GM23338 (cell line): ENCODE data around the gene PDIA5. TPM values are rescaled to one million over a fixed set of nuclear protein-coding genes. Genes with fewer than 3 reads are reported as not detected.

Experiments used
- ATAC-seq: fragments of 200-7000 bp; cut with Tn5 transposase; 3 replicates; pipeline ENCODE4 v1.9.1; 2020
- DNase-seq: peaks from one replicate; pipeline ENCODE4 v3.0.0-alpha.2; 2015; ENCODE audit warnings: low spot score
- H2AFZ ChIP-seq: fragments of 200-600 bp; sonication (generic); 2 replicates; pipeline ENCODE4 v1.8.0; 2016; ENCODE audit warnings: antibody characterized with exemption, mild to moderate bottlenecking, moderate library complexity
- H3F3A ChIP-seq: fragments of 200-600 bp; sonication (generic); replicated peaks from 2 replicates; pipeline ENCODE4 v1.8.0; 2017; ENCODE audit warnings: antibody characterized with exemption, mixed run types, low read depth
- H3K27ac ChIP-seq: fragments of 200-600 bp; sonication (generic); 2 replicates; pipeline ENCODE4 v1.6.1; 2016; ENCODE audit warnings: low read depth
- H3K27me3 ChIP-seq: fragments of 200-600 bp; sonication (generic); 2 replicates; pipeline ENCODE4 v1.8.0; 2016; ENCODE audit warnings: mild to moderate bottlenecking, mixed run types, moderate library complexity; ENCODE audit not compliant: insufficient read depth
- H3K36me3 ChIP-seq: fragments of 200-600 bp; sonication (generic); 2 replicates; pipeline ENCODE4 v1.8.0; 2016; ENCODE audit warnings: mild to moderate bottlenecking; ENCODE audit not compliant: insufficient read depth
- H3K4me1 ChIP-seq: fragments of 200-600 bp; sonication (generic); 2 replicates; pipeline ENCODE4 v1.8.0; 2016; ENCODE audit warnings: mild to moderate bottlenecking, moderate library complexity; ENCODE audit not compliant: insufficient read depth
- H3K4me2 ChIP-seq: fragments of 200-600 bp; sonication (generic); 2 replicates; pipeline ENCODE4 v1.7.1; 2017; ENCODE audit warnings: mixed run types
- H3K4me3 ChIP-seq: fragments of 200-600 bp; sonication (generic); 2 replicates; pipeline ENCODE4 v1.6.1; 2016; ENCODE audit warnings: mixed run types
- H3K79me2 ChIP-seq: fragments of 200-600 bp; sonication (generic); replicated peaks from 2 replicates; pipeline ENCODE4 v1.8.0; 2017; ENCODE audit warnings: mild to moderate bottlenecking; ENCODE audit not compliant: insufficient read depth
- H3K9me2 ChIP-seq: fragments of 200-600 bp; sonication (generic); 2 replicates; pipeline ENCODE4 v1.8.0; 2017; ENCODE audit not compliant: insufficient read depth
- H4K20me1 ChIP-seq: fragments of 200-600 bp; sonication (generic); replicated peaks from 2 replicates; pipeline ENCODE4 v1.8.0; 2017; ENCODE audit warnings: mild to moderate bottlenecking; ENCODE audit not compliant: insufficient read depth
- H3K27ac Mint-ChIP-seq: 2 replicates; pipeline ENCODE4 v1.8.0; 2020; ENCODE audit warnings: inconsistent platforms, mild to moderate bottlenecking, moderate library complexity, mixed read lengths
- H3K27me3 Mint-ChIP-seq: 3 replicates; pipeline ENCODE4 v1.8.0; 2022; ENCODE audit warnings: low read depth, mild to moderate bottlenecking, moderate library complexity, mixed read lengths, inconsistent platforms; ENCODE audit not compliant: insufficient read depth, poor library complexity
- H3K36me3 Mint-ChIP-seq: 3 replicates; pipeline ENCODE4 v1.8.0; 2021; ENCODE audit warnings: low read depth, mild to moderate bottlenecking, inconsistent platforms, moderate library complexity, mixed read lengths
- H3K4me1 Mint-ChIP-seq: 3 replicates; pipeline ENCODE4 v1.8.0; 2020; ENCODE audit warnings: mild to moderate bottlenecking, inconsistent platforms, mixed read lengths
- H3K4me3 Mint-ChIP-seq: 3 replicates; pipeline ENCODE4 v1.8.0; 2021; ENCODE audit warnings: moderate library complexity, mild to moderate bottlenecking, inconsistent platforms, mixed read lengths
- H3K9me3 Mint-ChIP-seq: 3 replicates; pipeline ENCODE4 v1.8.0; 2020; ENCODE audit warnings: moderate library complexity, mild to moderate bottlenecking, inconsistent platforms, mixed read lengths
- POLR2AphosphoS5 ChIP-seq: IDR thresholded peaks from 2 replicates; pipeline ENCODE4 v1.6.1; 2016; ENCODE audit warnings: antibody characterized with exemption, low read depth
- ZNF114 ChIP-seq: fragments of 250-450 bp; sonication (Bioruptor Pico); IDR thresholded peaks from 2 replicates; pipeline ENCODE4 v1.5.0; 2020; ENCODE audit warnings: mild to moderate bottlenecking, moderate library complexity
- polyA plus RNA-seq: library from polyadenylated mRNA; unstranded; fragments of >200 nt; fragmentation: Nextera tagmentation; extraction: Ambion mirVana; gene quantifications from 2 replicates; pipeline ENCODE4 v1.2.1, GENCODE V29; 2016
- total RNA-seq: library from RNA; depleted of rRNA; stranded (reverse); fragments of >200 nt; shearing (Covaris generic); gene quantifications from 2 replicates; pipeline ENCODE4 v1.2.3, GENCODE V29; 2014
- TF ChIP-seq, protein P1 (sequence below): fragments of 250-450 bp; sonication (Bioruptor Pico); IDR thresholded peaks from 2 replicates; pipeline ENCODE4 v1.5.0; 2020; ENCODE audit warnings: mild to moderate bottlenecking, moderate library complexity
- TF ChIP-seq, protein P2 (sequence below), 2 experiments: fragments of 200-600 bp in 1 of 2; sonication (generic) in 1 of 2; conservative IDR thresholded peaks; 2 replicates each; pipeline versions ENCODE4 v1.5.1 to v1.6.1; 2016 to 2017; ENCODE audit warnings: antibody characterized with exemption in 2 of 2, low read depth in 2 of 2, mild to moderate bottlenecking in 2 of 2, moderate library complexity in 1 of 2
- TF ChIP-seq, protein P3 (sequence below): IDR thresholded peaks from 2 replicates; pipeline ENCODE4 v1.6.1; 2016; ENCODE audit warnings: antibody characterized with exemption
- TF ChIP-seq, protein P4 (sequence below): IDR thresholded peaks from one replicate; pipeline ENCODE4 v1.6.1; 2018; ENCODE audit warnings: antibody characterized with exemption; ENCODE audit not compliant: unreplicated experiment

Gene PDIA5
- total and polyA plus RNA-seq, 2 experiments from 2014 or later = 22.9 to 28.1 TPM

DNA sequence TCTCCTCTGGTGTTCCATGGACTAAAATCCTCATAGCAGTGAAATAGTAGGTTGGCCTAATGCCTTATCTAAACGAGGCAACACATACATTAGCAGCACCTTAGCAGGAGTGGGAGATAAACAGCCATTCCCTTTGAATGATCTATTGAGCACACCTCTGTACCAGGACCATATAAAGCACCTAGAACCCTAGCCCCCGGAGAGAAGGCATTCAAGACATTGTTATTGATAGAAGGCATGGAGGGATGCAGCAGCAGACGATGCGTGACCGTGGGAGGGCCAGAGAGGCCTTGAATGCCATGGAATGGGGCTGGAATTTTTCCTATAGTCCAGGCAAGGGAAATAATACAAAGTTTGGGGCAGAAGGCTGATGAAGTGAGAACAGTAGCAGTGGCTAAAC lies 32.7 kb upstream of the PDIA5 start (continued):
- TF ChIP-seq, protein P1, sequence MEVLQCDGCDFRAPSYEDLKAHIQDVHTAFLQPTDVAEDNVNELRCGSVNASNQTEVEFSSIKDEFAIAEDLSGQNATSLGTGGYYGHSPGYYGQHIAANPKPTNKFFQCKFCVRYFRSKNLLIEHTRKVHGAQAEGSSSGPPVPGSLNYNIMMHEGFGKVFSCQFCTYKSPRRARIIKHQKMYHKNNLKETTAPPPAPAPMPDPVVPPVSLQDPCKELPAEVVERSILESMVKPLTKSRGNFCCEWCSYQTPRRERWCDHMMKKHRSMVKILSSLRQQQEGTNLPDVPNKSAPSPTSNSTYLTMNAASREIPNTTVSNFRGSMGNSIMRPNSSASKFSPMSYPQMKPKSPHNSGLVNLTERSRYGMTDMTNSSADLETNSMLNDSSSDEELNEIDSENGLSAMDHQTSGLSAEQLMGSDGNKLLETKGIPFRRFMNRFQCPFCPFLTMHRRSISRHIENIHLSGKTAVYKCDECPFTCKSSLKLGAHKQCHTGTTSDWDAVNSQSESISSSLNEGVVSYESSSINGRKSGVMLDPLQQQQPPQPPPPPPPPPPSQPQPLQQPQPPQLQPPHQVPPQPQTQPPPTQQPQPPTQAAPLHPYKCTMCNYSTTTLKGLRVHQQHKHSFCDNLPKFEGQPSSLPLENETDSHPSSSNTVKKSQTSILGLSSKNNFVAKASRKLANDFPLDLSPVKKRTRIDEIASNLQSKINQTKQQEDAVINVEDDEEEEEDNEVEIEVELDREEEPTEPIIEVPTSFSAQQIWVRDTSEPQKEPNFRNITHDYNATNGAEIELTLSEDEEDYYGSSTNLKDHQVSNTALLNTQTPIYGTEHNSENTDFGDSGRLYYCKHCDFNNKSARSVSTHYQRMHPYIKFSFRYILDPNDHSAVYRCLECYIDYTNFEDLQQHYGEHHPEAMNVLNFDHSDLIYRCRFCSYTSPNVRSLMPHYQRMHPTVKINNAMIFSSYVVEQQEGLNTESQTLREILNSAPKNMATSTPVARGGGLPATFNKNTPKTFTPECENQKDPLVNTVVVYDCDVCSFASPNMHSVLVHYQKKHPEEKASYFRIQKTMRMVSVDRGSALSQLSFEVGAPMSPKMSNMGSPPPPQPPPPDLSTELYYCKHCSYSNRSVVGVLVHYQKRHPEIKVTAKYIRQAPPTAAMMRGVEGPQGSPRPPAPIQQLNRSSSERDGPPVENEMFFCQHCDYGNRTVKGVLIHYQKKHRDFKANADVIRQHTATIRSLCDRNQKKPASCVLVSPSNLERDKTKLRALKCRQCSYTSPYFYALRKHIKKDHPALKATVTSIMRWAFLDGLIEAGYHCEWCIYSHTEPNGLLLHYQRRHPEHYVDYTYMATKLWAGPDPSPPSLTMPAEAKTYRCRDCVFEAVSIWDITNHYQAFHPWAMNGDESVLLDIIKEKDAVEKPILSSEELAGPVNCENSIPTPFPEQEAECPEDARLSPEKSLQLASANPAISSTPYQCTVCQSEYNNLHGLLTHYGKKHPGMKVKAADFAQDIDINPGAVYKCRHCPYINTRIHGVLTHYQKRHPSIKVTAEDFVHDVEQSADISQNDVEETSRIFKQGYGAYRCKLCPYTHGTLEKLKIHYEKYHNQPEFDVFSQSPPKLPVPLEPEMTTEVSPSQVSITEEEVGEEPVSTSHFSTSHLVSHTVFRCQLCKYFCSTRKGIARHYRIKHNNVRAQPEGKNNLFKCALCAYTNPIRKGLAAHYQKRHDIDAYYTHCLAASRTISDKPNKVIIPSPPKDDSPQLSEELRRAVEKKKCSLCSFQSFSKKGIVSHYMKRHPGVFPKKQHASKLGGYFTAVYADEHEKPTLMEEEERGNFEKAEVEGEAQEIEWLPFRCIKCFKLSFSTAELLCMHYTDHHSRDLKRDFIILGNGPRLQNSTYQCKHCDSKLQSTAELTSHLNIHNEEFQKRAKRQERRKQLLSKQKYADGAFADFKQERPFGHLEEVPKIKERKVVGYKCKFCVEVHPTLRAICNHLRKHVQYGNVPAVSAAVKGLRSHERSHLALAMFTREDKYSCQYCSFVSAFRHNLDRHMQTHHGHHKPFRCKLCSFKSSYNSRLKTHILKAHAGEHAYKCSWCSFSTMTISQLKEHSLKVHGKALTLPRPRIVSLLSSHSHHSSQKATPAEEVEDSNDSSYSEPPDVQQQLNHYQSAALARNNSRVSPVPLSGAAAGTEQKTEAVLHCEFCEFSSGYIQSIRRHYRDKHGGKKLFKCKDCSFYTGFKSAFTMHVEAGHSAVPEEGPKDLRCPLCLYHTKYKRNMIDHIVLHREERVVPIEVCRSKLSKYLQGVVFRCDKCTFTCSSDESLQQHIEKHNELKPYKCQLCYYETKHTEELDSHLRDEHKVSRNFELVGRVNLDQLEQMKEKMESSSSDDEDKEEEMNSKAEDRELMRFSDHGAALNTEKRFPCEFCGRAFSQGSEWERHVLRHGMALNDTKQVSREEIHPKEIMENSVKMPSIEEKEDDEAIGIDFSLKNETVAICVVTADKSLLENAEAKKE (CRISPR knock-in tag) = no peak
- TF ChIP-seq, protein P2, sequence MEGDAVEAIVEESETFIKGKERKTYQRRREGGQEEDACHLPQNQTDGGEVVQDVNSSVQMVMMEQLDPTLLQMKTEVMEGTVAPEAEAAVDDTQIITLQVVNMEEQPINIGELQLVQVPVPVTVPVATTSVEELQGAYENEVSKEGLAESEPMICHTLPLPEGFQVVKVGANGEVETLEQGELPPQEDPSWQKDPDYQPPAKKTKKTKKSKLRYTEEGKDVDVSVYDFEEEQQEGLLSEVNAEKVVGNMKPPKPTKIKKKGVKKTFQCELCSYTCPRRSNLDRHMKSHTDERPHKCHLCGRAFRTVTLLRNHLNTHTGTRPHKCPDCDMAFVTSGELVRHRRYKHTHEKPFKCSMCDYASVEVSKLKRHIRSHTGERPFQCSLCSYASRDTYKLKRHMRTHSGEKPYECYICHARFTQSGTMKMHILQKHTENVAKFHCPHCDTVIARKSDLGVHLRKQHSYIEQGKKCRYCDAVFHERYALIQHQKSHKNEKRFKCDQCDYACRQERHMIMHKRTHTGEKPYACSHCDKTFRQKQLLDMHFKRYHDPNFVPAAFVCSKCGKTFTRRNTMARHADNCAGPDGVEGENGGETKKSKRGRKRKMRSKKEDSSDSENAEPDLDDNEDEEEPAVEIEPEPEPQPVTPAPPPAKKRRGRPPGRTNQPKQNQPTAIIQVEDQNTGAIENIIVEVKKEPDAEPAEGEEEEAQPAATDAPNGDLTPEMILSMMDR (conservative IDR thresholded peaks at IDR 0.05; ENCODE audit: low read depth in 2 of 2) = no peak

DNA sequence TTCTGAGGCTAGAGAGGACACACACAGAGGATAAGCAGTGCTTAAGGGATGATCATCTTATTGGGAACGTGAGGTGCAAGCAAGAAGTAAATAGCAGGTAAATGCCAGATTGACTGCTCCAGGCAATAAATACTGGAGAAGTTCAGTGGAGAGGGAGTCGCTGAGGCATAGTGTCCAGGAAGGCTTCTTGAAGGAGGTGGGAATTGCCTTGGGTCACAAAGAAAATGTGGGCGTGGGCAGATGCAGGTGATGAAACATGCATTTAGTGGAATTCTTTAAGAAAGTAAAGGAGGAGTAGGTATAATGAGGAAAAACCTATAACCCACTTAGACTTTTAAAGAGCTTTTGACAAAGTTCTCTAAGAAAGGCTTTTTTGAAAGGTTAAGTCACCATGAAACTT lies 31.8 kb upstream of the PDIA5 start:
- Mint-ChIP-seq H3K9me3 (no peaks in the 10 kb centered on the region), H3K4me3 (no peak overlapping the region), H3K4me1 (peaks cover 6% of the 10 kb centered on the region; the same call in 2 of the 3 replicates), H3K27me3 (no peaks in the 10 kb centered on the region), H3K27ac (no peak overlapping the region), H3K36me3 (no peaks in the 10 kb centered on the region)
- H3F3A ChIP-seq = peaks cover 2% of the 10 kb centered on the region; the same call in 1 of the 2 replicates
- H3K79me2 ChIP-seq = no peaks in the 10 kb centered on the region
- ATAC-seq (no peak), DNase-seq (no peak)
- no peaks in the 10 kb centered on the region for H4K20me1 ChIP-seq
- no peaks in the 10 kb centered on the region for H3K9me2 ChIP-seq
- H3K27me3 ChIP-seq = peaks cover 10% of the 10 kb centered on the region
- H2AFZ ChIP-seq = no peak overlapping the region
- no peaks in the 10 kb centered on the region for H3K36me3 ChIP-seq
- no peak overlapping the region for H3K4me2 ChIP-seq
- 0 out of 2 replicates have a peak, but pooled peaks cover 1% of the 10 kb centered on the region for H3K4me1 ChIP-seq
- no peak overlapping the region for H3K27ac ChIP-seq
- H3K4me3 ChIP-seq = no peak overlapping the region
- TF ChIP-seq POLR2AphosphoS5 (no peak), ZNF114 (CRISPR knock-in tag) (no peak)
- TF ChIP-seq, protein P3, sequence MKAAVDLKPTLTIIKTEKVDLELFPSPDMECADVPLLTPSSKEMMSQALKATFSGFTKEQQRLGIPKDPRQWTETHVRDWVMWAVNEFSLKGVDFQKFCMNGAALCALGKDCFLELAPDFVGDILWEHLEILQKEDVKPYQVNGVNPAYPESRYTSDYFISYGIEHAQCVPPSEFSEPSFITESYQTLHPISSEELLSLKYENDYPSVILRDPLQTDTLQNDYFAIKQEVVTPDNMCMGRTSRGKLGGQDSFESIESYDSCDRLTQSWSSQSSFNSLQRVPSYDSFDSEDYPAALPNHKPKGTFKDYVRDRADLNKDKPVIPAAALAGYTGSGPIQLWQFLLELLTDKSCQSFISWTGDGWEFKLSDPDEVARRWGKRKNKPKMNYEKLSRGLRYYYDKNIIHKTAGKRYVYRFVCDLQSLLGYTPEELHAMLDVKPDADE = no peak
- TF ChIP-seq, protein P4, sequence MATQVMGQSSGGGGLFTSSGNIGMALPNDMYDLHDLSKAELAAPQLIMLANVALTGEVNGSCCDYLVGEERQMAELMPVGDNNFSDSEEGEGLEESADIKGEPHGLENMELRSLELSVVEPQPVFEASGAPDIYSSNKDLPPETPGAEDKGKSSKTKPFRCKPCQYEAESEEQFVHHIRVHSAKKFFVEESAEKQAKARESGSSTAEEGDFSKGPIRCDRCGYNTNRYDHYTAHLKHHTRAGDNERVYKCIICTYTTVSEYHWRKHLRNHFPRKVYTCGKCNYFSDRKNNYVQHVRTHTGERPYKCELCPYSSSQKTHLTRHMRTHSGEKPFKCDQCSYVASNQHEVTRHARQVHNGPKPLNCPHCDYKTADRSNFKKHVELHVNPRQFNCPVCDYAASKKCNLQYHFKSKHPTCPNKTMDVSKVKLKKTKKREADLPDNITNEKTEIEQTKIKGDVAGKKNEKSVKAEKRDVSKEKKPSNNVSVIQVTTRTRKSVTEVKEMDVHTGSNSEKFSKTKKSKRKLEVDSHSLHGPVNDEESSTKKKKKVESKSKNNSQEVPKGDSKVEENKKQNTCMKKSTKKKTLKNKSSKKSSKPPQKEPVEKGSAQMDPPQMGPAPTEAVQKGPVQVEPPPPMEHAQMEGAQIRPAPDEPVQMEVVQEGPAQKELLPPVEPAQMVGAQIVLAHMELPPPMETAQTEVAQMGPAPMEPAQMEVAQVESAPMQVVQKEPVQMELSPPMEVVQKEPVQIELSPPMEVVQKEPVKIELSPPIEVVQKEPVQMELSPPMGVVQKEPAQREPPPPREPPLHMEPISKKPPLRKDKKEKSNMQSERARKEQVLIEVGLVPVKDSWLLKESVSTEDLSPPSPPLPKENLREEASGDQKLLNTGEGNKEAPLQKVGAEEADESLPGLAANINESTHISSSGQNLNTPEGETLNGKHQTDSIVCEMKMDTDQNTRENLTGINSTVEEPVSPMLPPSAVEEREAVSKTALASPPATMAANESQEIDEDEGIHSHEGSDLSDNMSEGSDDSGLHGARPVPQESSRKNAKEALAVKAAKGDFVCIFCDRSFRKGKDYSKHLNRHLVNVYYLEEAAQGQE = no peak
